Head of caudate nucleus (tissue), 42 donors: Measurements from ENCODE around the gene MCL1.
"Not testable (repeated sequence)": the region's sequence is repeated elsewhere in the genome, so short reads cannot be mapped to it uniquely, and the experiment has no call there.

ENCODE experiments used
- DNase-seq, 42 donors: peaks; one replicate each; pipeline versions ENCODE4 v3.0.0 to v3.0.0-alpha.2; 2020 to 2021; ENCODE audit warnings: mixed read lengths in 7 of 42
- intact Hi-C: fragments of 100-400 bp; cut with DNase I; formaldehyde crosslinking; loops from one replicate; pipeline ENCODE4 v1.15.0; 2022

The MCL1 gene

GRCh38 chr1:150606463-150607142, 27.2 kb upstream of the MCL1 start:
- DNase-seq: no peak
- intact Hi-C loops: no loop called here

- DNase-seq, intact Hi-C loops: not testable (repeated sequence)
Observed at GRCh38 chr1:150605451-150605731, 26.0 kb upstream of the MCL1 start.

- intact Hi-C loops: no loop called here
- DNase-seq: no peak
Observed at GRCh38 chr1:150604226-150604588, 24.8 kb upstream of the MCL1 start.

GRCh38 chr1:150603711-150604110, 24.3 kb upstream of the MCL1 start:
- no peak for DNase-seq
- intact Hi-C loops: no loop called here

- DNase-seq, intact Hi-C loops: not testable (repeated sequence)
Observed at GRCh38 chr1:150602372-150602771, 23.0 kb upstream of the MCL1 start.

- DNase-seq: no peak
Observed at GRCh38 chr1:150601540-150601939, 22.1 kb upstream of the MCL1 start.

GRCh38 chr1:150598346-150598745, 18.9 kb upstream of the MCL1 start:
- intact Hi-C loops, DNase-seq: not testable (repeated sequence)

More at GRCh38 chr1:150601540-150601939, 22.1 kb upstream of the MCL1 start:
- intact Hi-C loops: no loop called here

- intact Hi-C loops: no loop called here
- DNase-seq: no peak
Observed at GRCh38 chr1:150596976-150597375, 17.6 kb upstream of the MCL1 start.

GRCh38 chr1:150596095-150596892, 16.9 kb upstream of the MCL1 start:
- intact Hi-C loops: no loop called here
- no peak for DNase-seq

GRCh38 chr1:150582371-150582770, 3.0 kb upstream of the MCL1 start:
- no peak for DNase-seq
- intact Hi-C loops: no loop called here

GRCh38 chr1:150581962-150582361, 2.6 kb upstream of the MCL1 start:
- DNase-seq, intact Hi-C loops: not testable (repeated sequence)

GRCh38 chr1:150581437-150581836, 2.0 kb upstream of the MCL1 start:
- DNase-seq, intact Hi-C loops: not testable (repeated sequence)

- intact Hi-C loops, DNase-seq: not testable (repeated sequence)
Observed at GRCh38 chr1:150580966-150581365, 1.6 kb upstream of the MCL1 start.

GRCh38 chr1:150579945-150580642, 684 bp upstream of the MCL1 start:
- no peak for DNase-seq
- intact Hi-C loops: loop anchor here (5.0 kb wide), 1 partner anchor 47 kb away; the partner anchor contains the start of gene ENSA

- peak in 33 of 42 donors; percentile 20 to 76 (median 40) for DNase-seq
- intact Hi-C loops: loop anchor here (1.0 to 5.0 kb wide), 2 partner anchors 17 to 49 kb away; partner anchors contain the start of gene ENSA
Observed at GRCh38 chr1:150578272-150579109, 919 bp downstream of the MCL1 start.

GRCh38 chr1:150577557-150578271, 1.7 kb downstream of the MCL1 start:
- intact Hi-C loops: loop anchor here (1.0 to 5.0 kb wide), 2 partner anchors 16 to 50 kb away; partner anchors contain the start of gene ENSA

GRCh38 chr1:150576794-150577556, 2.4 kb downstream of the MCL1 start:
- no peak for DNase-seq
- intact Hi-C loops: loop anchor here (5.0 kb wide), 1 partner anchor 50 kb away; the partner anchor contains the start of gene ENSA

More at GRCh38 chr1:150577557-150578271, 1.7 kb downstream of the MCL1 start:
- peak in 1 of 42 donors; percentile 25 for DNase-seq
